HEK293 (cell line): ENCODE results near the gene CNBP.

Experiments used
- CTCF ChIA-PET: fragments of 350-600 bp; formaldehyde crosslinking; extraction: SDS; loops from one replicate; lab custom pipeline; 2021; ENCODE audit warnings: antibody characterized with exemption; lab: Yijun Ruan, JAX
- POLR2A ChIA-PET: fragments of 300-600 bp; formaldehyde crosslinking; extraction: SDS; loops from one replicate; lab custom pipeline; 2020; ENCODE audit warnings: antibody characterized with exemption, inconsistent platforms; lab: Yijun Ruan, JAX
- H3K27ac ChIP-seq: fragments of 200-500 bp; sonication (Bioruptor generic); 2 replicates; pipeline ENCODE4 v1.5.1; 2014; ENCODE audit warnings: low read depth, low read length, control low read depth, inconsistent platforms; ENCODE audit errors: extremely low read depth
- H3K36me3 ChIP-seq, 2 experiments: fragments of 200-500 bp in 1 of 2; sonication (Bioruptor generic) in 1 of 2; 1 replicate in 1 of 2; 2 replicates in 1 of 2; pipeline ENCODE4 v1.5.1; 2014 to 2017; ENCODE audit warnings: inconsistent platforms in 2 of 2, low read length in 2 of 2; ENCODE audit not compliant: control insufficient read depth in 2 of 2, insufficient read depth in 1 of 2
- H3K4me1 ChIP-seq: fragments of 200-500 bp; sonication (Bioruptor generic); 2 replicates; pipeline ENCODE4 v1.5.1; 2014; ENCODE audit warnings: mild to moderate bottlenecking, low read length, inconsistent platforms; ENCODE audit not compliant: control insufficient read depth, insufficient read depth
- H3K4me3 ChIP-seq: 2 replicates; pipeline ENCODE4 v1.5.1; 2011; ENCODE audit warnings: low read depth, mild to moderate bottlenecking, control low read depth, low read length, moderate library complexity
- H3K9me3 ChIP-seq: fragments of 200-500 bp; sonication (Bioruptor generic); 2 replicates; pipeline ENCODE4 v1.5.1; 2014; ENCODE audit warnings: low read depth, low read length, inconsistent platforms; ENCODE audit not compliant: control insufficient read depth, insufficient read depth
- BCL6B ChIP-seq: fragments of 450-650 bp; formaldehyde crosslinking; IDR thresholded peaks from 2 replicates; pipeline ENCODE4 v1.5.1; 2017; ENCODE audit warnings: missing biosample characterization, missing genetic modification characterization
- GLIS1 ChIP-seq: fragments of 450-650 bp; formaldehyde crosslinking; IDR thresholded peaks from 2 replicates; pipeline ENCODE4 v1.5.1; 2016; ENCODE audit warnings: missing biosample characterization, missing genetic modification characterization
- KLF10 ChIP-seq: fragments of 450-650 bp; IDR thresholded peaks from 2 replicates; pipeline ENCODE4 v1.5.1; 2018; ENCODE audit warnings: missing biosample characterization, mild to moderate bottlenecking, missing genetic modification characterization
- KLF16 ChIP-seq: fragments of 450-650 bp; formaldehyde crosslinking; IDR thresholded peaks from 2 replicates; pipeline ENCODE4 v1.5.1; 2017; ENCODE audit warnings: missing biosample characterization, missing genetic modification characterization
- KLF8 ChIP-seq: fragments of 450-650 bp; formaldehyde crosslinking; IDR thresholded peaks from 2 replicates; pipeline ENCODE4 v1.5.1; 2016; ENCODE audit warnings: missing biosample characterization, missing genetic modification characterization
- MZF1 ChIP-seq: fragments of 450-650 bp; formaldehyde crosslinking; IDR thresholded peaks from 2 replicates; pipeline ENCODE4 v1.5.1; 2017; ENCODE audit warnings: missing biosample characterization, missing genetic modification characterization, borderline replicate concordance
- PBX3 ChIP-seq: sonication (generic); formaldehyde crosslinking; IDR thresholded peaks from 2 replicates; pipeline ENCODE4 v1.8.1; 2022; ENCODE audit warnings: mild to moderate bottlenecking, moderate library complexity, missing genetic modification reagents
- PRDM10 ChIP-seq: fragments of 450-650 bp; formaldehyde crosslinking; IDR thresholded peaks from 2 replicates; pipeline ENCODE4 v1.5.1; 2016; ENCODE audit warnings: missing biosample characterization, missing genetic modification characterization
- REST ChIP-seq: fragments of 450-650 bp; formaldehyde crosslinking; IDR thresholded peaks from 2 replicates; pipeline ENCODE4 v1.5.1; 2016; ENCODE audit warnings: missing biosample characterization, missing genetic modification characterization
- SCRT2 ChIP-seq: fragments of 450-650 bp; formaldehyde crosslinking; IDR thresholded peaks from 2 replicates; pipeline ENCODE4 v1.5.1; 2016; ENCODE audit warnings: missing biosample characterization, missing genetic modification characterization
- ZBTB17 ChIP-seq: fragments of 450-650 bp; formaldehyde crosslinking; IDR thresholded peaks from 2 replicates; pipeline ENCODE4 v1.5.1; 2016; ENCODE audit warnings: missing biosample characterization, missing genetic modification characterization
- ZBTB20 ChIP-seq: fragments of 450-650 bp; formaldehyde crosslinking; IDR thresholded peaks from 2 replicates; pipeline ENCODE4 v1.5.1; 2016; ENCODE audit warnings: missing biosample characterization, missing genetic modification characterization
- ZBTB44 ChIP-seq: fragments of 450-650 bp; IDR thresholded peaks from 2 replicates; pipeline ENCODE4 v1.5.1; 2018; ENCODE audit warnings: missing biosample characterization, mild to moderate bottlenecking, missing genetic modification characterization
- ZFP69B ChIP-seq: fragments of 450-650 bp; formaldehyde crosslinking; IDR thresholded peaks from 2 replicates; pipeline ENCODE4 v1.5.1; 2016; ENCODE audit warnings: missing biosample characterization, missing genetic modification characterization
- ZNF18 ChIP-seq: fragments of 450-650 bp; formaldehyde crosslinking; IDR thresholded peaks from 2 replicates; pipeline ENCODE4 v1.5.1; 2016; ENCODE audit warnings: missing biosample characterization, missing genetic modification characterization
- ZNF423 ChIP-seq: fragments of 450-650 bp; formaldehyde crosslinking; IDR thresholded peaks from 2 replicates; pipeline ENCODE4 v1.5.1; 2016; ENCODE audit warnings: missing biosample characterization, missing genetic modification characterization
- ZNF433 ChIP-seq: fragments of 450-650 bp; formaldehyde crosslinking; IDR thresholded peaks from 2 replicates; pipeline ENCODE4 v1.5.1; 2016; ENCODE audit warnings: missing biosample characterization, missing genetic modification characterization, low read depth
- ZNF585B ChIP-seq: fragments of 450-650 bp; formaldehyde crosslinking; IDR thresholded peaks from 2 replicates; pipeline ENCODE4 v1.5.1; 2016; ENCODE audit warnings: missing biosample characterization, missing genetic modification characterization

CNBP gene

GRCh38 chr3:129183569-129184395, at the start of gene CNBP (continued):
- TF ChIP-seq KLF10 (tag by site-specific recombination) = peak; percentile 79
- TF ChIP-seq ZBTB17 (tag by site-specific recombination) = peak; percentile 36; the same call in 1 of the 2 replicates

- ChIA-PET CTCF (interaction anchor here (0.7 to 0.9 kb wide), 2 partner anchors 12 to 14 kb away, joined by 3 read pairs; no protein-coding TSS in a partner anchor), POLR2A (no interaction called here)
- Histone ChIP-seq H3K9me3 (no peaks in the 10 kb centered on the region), H3K36me3 (no peaks in the 10 kb centered on the region), H3K27ac (no peak overlapping the region), H3K4me1 (no peaks in the 10 kb centered on the region), H3K4me3 (no peak overlapping the region)
- TF ChIP-seq GLIS1 (tag by site-specific recombination) (peak; percentile 8; the same call in 1 of the 2 replicates), ZNF585B (tag by site-specific recombination) (no peak), ZFP69B (tag by site-specific recombination) (no peak), SCRT2 (tag by site-specific recombination) (peak; percentile 80), KLF8 (tag by site-specific recombination) (no peak), ZNF433 (tag by site-specific recombination) (no peak), BCL6B (tag by site-specific recombination) (no peak), PBX3 (CRISPR knock-in tag) (no peak), ZBTB20 (tag by site-specific recombination) (no peak), REST (tag by site-specific recombination) (peak; percentile 57; the same call in 1 of the 2 replicates), ZNF423 (0 out of 2 replicates have a peak, but pooled peaks have one; percentile 32), KLF16 (no peak), PRDM10 (no peak), MZF1 (tag by site-specific recombination) (no peak), ZNF18 (tag by site-specific recombination) (peak; percentile 67), ZBTB44 (no peak)
Measured at GRCh38 chr3:129231331-129232119, 47.8 kb upstream of the CNBP start.
